H7 (cell line): Measurements from ENCODE around the gene NRDC. TPM values are rescaled to one million over a fixed set of nuclear protein-coding genes. Genes with fewer than 3 reads are reported as not detected.

Source experiments
- DNase-seq: peaks from one replicate; pipeline ENCODE4 v3.0.0; 2012
- H3K27me3 ChIP-seq: 2 replicates; pipeline ENCODE4 v1.6.0; 2011; ENCODE audit warnings: mild to moderate bottlenecking, low read length; ENCODE audit not compliant: control insufficient read depth, insufficient read depth
- H3K36me3 ChIP-seq: replicated peaks from 2 replicates; pipeline ENCODE4 v1.5.1; 2011; ENCODE audit warnings: low read length; ENCODE audit not compliant: control insufficient read depth, insufficient read depth
- H3K4me3 ChIP-seq: 2 replicates; pipeline ENCODE4 v1.5.1; 2011; ENCODE audit warnings: low read depth, mild to moderate bottlenecking, control low read depth, low read length, moderate library complexity; ENCODE audit not compliant: insufficient read depth
- total RNA-seq: library from RNA; depleted of rRNA; stranded (reverse); fragments of >200 nt; shearing (Covaris generic); gene quantifications from 2 replicates; pipeline ENCODE4 v1.2.3, GENCODE V29; 2014

The NRDC gene
- total RNA-seq, 1 experiment from 2014 or later = 103 TPM

DNA sequence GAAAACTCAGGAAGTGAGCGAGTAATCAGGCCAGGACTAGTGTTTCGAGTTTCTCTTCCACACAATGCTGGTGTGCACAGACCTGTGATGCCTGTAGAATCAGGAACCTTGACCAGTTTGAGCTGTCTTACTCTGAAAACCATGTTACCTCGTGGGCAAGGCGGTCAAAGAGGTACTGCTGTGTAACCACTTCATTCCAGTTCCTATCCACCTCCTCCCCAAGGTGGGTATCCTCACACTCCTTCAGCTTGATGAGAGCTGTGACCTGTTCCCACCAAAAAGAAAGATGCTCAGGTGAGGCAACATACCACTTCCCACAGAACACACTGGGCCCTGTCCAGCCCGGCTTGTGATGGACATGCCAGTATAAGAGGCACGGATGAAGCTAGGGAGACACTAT, 88.1 kb downstream of the NRDC start:
- no peaks in the 10 kb centered on the region for H3K27me3 ChIP-seq
- no peak for DNase-seq
- no peak overlapping the region for H3K4me3 ChIP-seq
- H3K36me3 ChIP-seq = peaks cover 50% of the 10 kb centered on the region

DNA sequence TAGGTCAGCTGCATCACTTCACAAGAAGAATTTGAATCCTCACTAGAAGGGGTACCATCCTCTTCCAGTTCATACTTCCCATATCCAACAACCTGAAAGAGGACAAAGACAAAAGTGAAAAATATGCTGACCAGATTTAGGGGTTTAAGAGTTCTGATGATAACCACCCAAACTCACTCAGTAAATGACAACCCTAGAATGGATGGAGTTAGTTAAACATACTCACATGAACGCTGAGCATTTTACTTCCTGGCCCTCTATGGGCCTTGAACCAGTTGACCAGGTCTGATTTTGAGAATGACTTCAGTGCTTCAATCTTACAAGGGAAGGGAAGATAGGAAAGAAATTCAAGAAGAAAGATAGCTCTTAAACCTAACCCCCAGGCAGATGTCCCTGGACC, 89.2 kb downstream of the NRDC start:
- H3K27me3 ChIP-seq = no peaks in the 10 kb centered on the region
- peaks cover 56% of the 10 kb centered on the region for H3K36me3 ChIP-seq
- no peak overlapping the region for H3K4me3 ChIP-seq
- no peak for DNase-seq

DNA sequence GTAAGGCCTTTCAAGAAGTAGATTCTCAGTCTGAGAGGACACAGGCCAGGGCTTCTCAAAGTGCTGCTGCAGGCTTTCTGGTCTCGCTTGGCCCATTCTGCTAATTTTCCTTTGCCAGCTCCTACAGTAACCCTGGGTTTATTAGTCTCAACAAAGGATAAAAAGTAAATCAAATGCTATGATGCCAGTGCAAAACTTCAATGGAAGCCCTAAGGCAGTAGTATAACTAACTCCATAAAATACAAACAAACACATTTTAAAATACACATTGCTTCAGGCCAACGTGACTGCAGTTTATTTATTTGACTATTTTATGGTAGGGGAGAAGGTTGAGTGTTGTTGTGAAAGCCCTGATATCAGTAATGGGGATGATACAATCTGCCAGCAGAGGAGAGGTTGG, 89.6 kb downstream of the NRDC start:
- Histone ChIP-seq H3K27me3 (no peaks in the 10 kb centered on the region), H3K4me3 (no peak overlapping the region), H3K36me3 (peaks cover 58% of the 10 kb centered on the region)
- DNase-seq = no peak

DNA sequence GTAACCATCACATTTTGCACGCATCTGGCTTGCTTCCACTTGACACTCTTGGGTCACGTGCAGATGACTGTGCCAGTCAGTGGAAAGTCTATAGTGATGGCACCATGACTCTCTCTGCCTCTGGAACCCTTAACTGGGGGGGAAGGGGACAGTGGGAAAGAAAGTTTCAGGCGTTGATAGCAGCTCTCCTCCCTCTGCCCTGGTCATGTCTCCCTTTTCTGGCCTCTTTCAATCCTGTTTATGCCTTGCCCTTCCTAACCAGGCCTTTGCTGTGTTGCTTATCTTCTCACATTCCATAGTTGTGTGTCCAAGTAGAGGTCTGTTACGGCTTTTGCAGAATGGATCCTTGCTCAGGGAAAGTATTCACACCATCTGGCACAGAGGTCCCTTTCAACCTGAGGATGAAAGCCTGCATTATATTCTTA, 93.5 kb downstream of the NRDC start:
- no peak for DNase-seq
- Histone ChIP-seq H3K27me3 (no peaks in the 10 kb centered on the region), H3K4me3 (no peak overlapping the region), H3K36me3 (peaks cover 52% of the 10 kb centered on the region)

GRCh38 chr1:51780927-51781326, 97.6 kb downstream of the NRDC start:
- no peak overlapping the region for H3K4me3 ChIP-seq
- no peak for DNase-seq
- peaks cover 20% of the 10 kb centered on the region for H3K36me3 ChIP-seq

DNA sequence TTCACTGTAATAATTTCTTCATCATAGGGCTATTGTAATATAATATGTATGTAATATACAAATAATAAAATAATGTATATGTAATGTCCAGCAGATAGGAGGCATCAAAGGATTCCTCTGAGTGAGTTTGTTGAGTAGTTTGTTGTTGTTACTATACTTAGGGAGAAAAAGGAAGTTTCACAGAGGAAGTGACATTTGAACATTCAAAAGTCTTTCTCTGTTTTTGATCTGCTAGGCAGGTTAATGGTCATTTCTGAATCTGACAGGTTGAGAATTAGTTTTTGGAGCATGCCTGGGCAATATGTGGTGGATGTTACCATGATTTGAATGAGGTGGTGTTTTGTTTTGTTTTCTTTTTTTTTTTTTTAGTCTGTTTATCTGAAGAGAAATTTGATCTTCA, 102.1 kb downstream of the NRDC start:
- Histone ChIP-seq H3K27me3 (no peaks in the 10 kb centered on the region), H3K4me3 (no peak overlapping the region), H3K36me3 (peaks cover 8% of the 10 kb centered on the region)
- no peak for DNase-seq

More at GRCh38 chr1:51780927-51781326, 97.6 kb downstream of the NRDC start:
- no peaks in the 10 kb centered on the region for H3K27me3 ChIP-seq

DNA sequence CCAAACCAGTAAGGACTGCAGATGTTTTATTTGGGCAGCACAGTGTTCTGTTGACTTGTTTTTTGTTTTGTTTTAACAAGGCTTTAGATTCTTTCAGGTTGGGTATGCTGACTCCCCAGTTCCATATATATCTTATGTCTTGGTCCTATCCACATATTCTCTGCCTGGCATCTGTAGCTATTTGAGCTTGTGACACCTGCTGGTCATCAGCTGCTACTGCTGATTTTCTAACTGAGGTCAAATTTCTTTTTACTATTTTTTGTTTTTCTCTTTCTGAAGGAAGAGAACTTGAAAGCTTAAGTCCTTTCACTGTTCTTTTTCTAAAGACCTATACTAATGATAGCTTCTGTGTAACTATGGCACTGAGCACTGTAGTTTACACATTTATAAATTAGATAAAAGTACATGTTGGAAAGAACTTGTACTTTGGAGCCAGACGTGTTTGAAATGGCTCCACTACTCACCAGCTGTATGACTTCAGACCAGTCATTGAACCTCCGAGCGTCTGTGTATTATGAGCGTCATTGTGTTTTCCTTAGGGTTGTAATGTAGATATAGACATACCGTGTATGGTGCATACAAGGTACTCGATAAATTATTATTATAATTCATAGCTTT, 109.4 kb downstream of the NRDC start:
- DNase-seq = peak; percentile 53
- Histone ChIP-seq H3K4me3 (no peak overlapping the region), H3K27me3 (no peaks in the 10 kb centered on the region), H3K36me3 (peaks cover 15% of the 10 kb centered on the region)

- Histone ChIP-seq H3K27me3 (no peaks in the 10 kb centered on the region), H3K36me3 (peaks cover 4% of the 10 kb centered on the region), H3K4me3 (no peak overlapping the region)
- no peak for DNase-seq
These were observed 117.2 kb downstream of the NRDC start for GRCh38 chr1:51761351-51761750.

DNA sequence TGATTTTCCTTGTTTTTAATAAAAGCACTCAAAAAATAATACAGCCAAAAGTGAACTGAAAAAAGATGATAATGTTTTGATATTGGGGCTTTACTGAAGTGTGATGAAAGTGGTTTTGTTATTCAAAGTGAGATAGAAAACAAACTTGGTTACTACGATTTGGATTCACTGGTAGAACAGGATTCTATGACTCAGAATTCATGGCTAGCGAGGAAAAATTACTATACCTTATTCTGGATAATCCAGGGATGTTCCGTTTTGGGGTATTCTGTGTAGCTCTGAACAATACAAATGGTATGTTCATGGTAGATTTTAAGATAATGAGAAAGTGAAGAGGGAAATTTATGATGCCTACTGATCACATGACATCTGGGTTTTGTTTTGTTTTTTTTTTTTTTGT, 117.7 kb downstream of the NRDC start:
- H3K4me3 ChIP-seq = no peak overlapping the region
- DNase-seq = no peak
- H3K36me3 ChIP-seq = peaks cover 4% of the 10 kb centered on the region
- H3K27me3 ChIP-seq = no peaks in the 10 kb centered on the region

DNA sequence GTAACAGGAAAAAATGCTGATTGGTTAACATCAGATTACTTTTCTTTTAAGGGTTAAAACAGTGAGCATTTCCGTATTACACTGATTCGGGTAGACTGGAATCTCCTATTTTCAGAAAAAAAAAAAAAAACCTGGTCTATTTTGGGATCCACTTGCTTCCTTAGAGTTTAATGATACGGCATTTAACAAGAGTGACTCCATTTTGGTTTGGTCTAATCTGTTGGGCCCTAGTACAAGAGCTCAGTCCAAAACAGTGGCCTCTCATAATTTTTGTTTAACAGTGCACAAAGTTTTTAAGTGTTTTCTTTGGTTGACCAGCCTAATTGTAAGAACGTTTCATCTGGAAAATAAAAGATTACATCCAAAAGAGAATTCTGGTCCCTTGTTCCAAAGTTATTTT, 120.2 kb downstream of the NRDC start:
- Histone ChIP-seq H3K27me3 (no peaks in the 10 kb centered on the region), H3K36me3 (no peaks in the 10 kb centered on the region; the same call in 1 of the 2 replicates), H3K4me3 (no peak overlapping the region)
- no peak for DNase-seq

DNA sequence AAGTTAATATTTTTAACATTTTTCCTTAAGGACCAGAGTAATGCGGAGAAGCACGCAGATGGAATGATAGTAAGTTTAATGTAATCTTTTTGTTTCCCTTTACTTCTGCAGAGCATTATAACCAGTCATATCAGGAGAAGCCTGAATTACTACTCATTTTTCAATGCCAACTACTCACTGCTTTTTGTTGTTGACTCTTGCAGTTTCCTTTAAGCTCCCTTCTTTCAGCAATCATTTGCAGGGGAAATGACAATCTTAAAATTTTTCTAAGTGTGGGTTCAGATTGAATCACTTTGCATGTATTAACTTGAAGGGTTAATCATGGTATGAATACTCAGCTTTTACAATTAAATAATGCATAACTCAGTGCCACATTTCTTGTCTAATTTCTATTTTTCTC, 122.2 kb downstream of the NRDC start:
- H3K27me3 ChIP-seq = no peaks in the 10 kb centered on the region
- no peak overlapping the region for H3K4me3 ChIP-seq
- H3K36me3 ChIP-seq = peaks cover 3% of the 10 kb centered on the region
- no peak for DNase-seq

DNA sequence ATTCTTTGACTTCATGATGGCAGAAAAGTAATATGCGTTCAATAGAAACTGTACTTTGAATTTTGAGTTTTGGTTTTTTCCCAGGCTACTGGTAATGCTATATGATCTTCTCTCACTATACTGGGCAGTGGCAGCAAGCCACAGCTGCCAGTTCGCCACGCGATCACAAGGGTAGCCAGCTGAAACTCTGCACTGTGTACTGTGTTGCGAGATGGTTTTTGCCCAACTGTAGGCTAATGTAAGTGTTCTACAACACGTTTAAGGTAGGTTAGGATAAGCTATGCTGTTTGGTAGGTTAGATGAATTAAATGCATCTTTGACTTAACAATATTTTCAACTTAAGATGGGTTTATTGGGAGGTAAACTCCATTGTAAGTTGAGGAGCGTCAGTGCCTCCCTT, 123.1 kb downstream of the NRDC start:
- H3K4me3 ChIP-seq = no peak overlapping the region
- peaks cover 3% of the 10 kb centered on the region for H3K36me3 ChIP-seq
- no peak for DNase-seq
- no peaks in the 10 kb centered on the region for H3K27me3 ChIP-seq

DNA sequence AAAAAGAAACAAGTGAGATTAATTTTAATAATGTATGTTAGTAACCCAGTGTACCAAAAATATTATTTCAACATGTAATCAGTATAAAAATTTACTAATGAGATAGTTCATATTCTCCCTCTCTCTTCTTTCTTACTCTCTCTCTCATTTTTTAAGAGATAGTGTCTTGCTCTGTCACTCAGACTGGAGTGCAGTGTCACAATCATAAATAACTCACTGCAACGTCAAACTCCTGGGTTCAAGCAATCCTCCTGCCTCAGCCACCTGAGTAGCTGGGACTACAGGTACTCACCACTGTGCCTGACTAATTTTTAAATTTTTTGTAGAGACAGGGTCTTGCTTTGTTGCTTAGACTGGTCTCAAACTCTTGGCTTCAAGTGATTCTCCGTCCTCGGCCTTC, 123.9 kb downstream of the NRDC start:
- H3K4me3 ChIP-seq = no peak overlapping the region
- peaks cover 3% of the 10 kb centered on the region for H3K36me3 ChIP-seq
- no peaks in the 10 kb centered on the region for H3K27me3 ChIP-seq
- DNase-seq = no peak

DNA sequence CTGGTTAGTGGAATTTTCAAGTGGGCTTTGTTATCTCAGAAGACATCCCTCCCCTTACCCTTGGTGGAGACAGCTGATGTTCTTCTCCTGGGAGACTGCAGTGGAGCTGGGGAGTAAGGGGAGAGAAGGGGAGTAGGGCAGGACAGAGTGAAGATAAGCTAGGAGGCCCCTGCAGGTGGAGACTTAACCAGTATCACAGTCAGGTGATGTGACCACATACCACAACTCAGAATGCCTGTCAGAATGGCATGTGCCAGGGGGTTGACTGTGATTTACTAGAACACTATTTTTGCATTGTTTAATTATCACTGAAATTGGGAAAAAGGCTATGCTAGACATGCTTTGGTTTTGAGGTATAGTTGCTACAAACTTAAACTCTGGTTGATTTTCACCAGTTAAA, 124.6 kb downstream of the NRDC start:
- Histone ChIP-seq H3K36me3 (peaks cover 3% of the 10 kb centered on the region), H3K4me3 (no peak overlapping the region), H3K27me3 (no peaks in the 10 kb centered on the region)
- DNase-seq = no peak

- Histone ChIP-seq H3K36me3 (peaks cover 3% of the 10 kb centered on the region), H3K4me3 (no peak overlapping the region), H3K27me3 (no peaks in the 10 kb centered on the region)
- peak; percentile 21 for DNase-seq
These were observed 126.2 kb downstream of the NRDC start for GRCh38 chr1:51752073-51752948.
